GM19193 (cell line): ENCODE measurements around the gene CCDC137.

Experiments
- POLR2A ChIP-seq: IDR thresholded peaks from 4 replicates; pipeline ENCODE4 v1.6.1; 2011; ENCODE audit not compliant: insufficient read depth, insufficient read length; ENCODE audit errors: extremely low read depth

Gene CCDC137

GRCh38 chr17:81712468-81713003 lies 46.0 kb downstream of the CCDC137 start:
- no peak for TF ChIP-seq POLR2A

- no peak for TF ChIP-seq POLR2A
Measured at GRCh38 chr17:81713004-81713555, 46.5 kb downstream of the CCDC137 start.

GRCh38 chr17:81713556-81714411 lies 47.2 kb downstream of the CCDC137 start:
- no peak for TF ChIP-seq POLR2A

DNA sequence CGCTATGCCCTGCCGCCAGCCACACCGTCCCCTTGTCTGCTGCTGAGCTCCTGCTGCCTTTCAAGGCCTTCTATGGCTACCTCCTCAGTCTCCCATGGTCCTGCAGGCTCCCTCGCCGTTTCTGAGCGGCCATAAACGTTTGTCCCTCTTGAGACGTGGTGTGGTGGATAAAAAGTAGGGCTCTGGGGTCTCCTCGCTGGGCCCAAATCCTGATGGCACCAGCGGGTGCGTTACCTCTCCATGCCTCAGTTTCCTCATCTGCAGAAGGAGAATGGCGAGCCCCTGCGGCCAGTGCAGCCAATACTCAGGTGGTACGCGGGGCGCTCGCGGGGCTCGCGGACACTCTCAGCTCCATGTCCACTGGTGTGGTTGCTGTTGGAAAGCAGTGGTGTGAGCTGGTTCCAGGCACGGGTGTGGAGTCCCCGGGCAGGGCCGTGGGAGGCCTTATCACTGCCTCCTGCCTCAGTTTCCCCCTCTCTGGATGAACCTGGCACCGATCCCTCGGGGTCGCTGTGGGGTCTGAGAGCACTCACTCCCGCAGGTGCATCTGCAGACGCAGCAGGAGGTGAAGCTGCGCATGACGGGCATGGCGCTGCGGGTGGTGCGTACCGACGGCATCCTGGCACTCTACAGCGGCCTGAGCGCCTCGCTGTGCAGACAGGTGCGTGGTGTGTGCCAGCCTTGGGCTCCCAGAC lies 48.0 kb downstream of the CCDC137 start:
- TF ChIP-seq POLR2A: no peak

- no peak for TF ChIP-seq POLR2A
Measured at GRCh38 chr17:81715107-81715871, 48.8 kb downstream of the CCDC137 start.

DNA sequence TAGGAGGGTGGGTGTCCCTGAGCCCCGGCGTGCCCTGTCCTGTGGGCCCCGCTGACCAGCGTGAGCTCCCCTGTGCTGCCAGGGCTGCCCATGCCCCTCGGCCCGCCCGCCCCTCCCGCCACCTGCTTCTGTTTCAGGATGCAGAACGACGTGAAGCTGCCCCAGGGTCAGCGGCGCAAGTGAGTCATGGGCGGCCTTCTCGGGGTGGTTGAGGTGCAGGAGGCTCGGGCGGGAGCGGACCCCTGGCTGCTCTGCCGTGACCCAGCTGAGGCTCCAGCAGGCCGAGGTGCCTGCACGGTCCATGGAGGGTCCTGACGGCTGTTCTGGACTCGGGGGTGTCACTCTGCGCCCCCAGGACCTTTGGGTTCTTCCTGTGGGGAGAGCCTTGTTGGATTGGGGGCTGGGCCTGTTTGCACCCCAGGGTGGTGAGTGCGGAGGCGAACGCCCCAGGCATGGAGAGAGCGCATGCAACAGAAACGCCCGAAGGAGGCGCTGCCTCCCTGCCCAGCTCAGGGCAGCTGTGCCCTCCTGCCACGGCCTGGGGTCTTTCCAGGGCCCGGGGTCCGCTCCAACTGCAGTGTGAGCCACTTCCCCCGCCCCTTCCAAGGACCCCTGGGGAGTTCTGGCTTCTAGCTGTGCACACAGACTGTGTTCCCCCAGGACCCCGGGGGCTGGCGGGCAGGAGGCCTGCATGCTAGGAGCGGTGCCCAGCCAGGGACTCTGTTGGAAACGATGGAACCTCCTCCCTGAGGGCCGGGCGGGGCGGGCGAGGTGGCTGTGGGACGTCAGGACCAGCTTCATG lies 49.5 kb downstream of the CCDC137 start:
- no peak for TF ChIP-seq POLR2A

- TF ChIP-seq POLR2A: no peak
Measured at GRCh38 chr17:81716674-81716996, 50.1 kb downstream of the CCDC137 start.

GRCh38 chr17:81717049-81717765 lies 50.7 kb downstream of the CCDC137 start:
- no peak for TF ChIP-seq POLR2A

- TF ChIP-seq POLR2A: no peak
Measured at GRCh38 chr17:81717766-81718089, 51.2 kb downstream of the CCDC137 start.

- no peak for TF ChIP-seq POLR2A
Measured at GRCh38 chr17:81719410-81720266, 53.1 kb downstream of the CCDC137 start.

GRCh38 chr17:81720267-81721071 lies 53.9 kb downstream of the CCDC137 start:
- TF ChIP-seq POLR2A: no peak
